GM21526 (cell line): Measurements from ENCODE around the gene LPP.

Source experiments
- ATAC-seq: cut with Tn5 transposase; IDR thresholded peaks from one replicate; pipeline ENCODE4 v1.9.1; 2021; ENCODE audit warnings: moderate library complexity; ENCODE audit not compliant: unreplicated experiment, low FRiP score

The LPP gene

DNA sequence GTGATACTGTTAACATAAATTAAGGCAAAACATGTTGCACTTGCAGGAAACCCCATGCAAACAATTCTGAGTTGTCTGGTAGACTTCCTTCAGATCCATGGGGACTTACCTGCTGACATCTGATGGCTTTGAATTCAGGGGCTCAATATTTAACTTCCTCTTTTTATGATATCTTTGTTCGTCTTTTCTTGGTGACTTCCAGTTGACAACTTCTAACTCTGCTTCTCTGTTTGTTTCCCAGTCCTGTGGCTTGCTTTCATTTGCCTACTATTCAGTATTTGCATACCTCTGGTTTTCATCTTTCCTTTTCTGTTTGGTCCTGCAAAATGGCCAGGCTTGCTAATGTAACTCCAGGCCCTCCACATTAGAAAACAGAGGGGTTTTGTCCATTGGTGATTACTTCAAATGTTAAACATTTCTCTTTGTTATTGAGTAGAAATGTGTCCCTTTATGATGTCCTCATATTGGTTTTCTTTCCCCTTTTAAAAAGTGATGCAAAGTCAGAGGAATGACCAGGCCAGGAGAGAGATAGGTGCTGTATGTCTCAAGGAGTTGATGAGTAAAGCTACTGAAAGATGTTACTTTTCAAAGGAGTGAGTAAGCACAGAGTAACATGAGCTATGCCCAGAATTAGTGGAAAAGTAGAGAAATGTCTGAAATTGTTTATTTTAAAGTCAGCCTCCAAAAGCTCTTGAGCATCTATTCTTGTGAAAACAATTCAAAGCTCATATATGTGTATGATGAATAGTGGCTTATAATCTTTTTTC is 335.9 kb downstream of the LPP start:
- ATAC-seq: no peak

DNA sequence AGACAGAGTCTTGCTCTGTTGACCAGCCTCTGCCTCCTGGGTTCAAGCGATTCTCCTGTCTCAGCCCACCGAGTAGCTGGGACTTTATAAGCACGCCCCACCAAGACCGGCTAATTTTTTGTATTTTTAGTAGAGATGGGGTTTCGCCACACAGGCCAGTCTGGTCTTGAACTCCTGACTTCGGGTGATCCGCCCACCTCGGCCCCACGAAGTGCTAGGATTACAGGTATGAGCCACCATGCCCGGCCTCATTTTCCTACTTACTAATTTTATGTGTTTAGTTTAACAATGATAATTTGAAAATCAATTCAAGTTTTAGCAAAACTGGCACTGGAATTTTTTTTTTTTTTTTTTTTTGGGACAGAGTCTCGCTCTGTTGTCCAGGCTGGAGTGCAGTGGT is 336.5 kb downstream of the LPP start:
- no peak for ATAC-seq

DNA sequence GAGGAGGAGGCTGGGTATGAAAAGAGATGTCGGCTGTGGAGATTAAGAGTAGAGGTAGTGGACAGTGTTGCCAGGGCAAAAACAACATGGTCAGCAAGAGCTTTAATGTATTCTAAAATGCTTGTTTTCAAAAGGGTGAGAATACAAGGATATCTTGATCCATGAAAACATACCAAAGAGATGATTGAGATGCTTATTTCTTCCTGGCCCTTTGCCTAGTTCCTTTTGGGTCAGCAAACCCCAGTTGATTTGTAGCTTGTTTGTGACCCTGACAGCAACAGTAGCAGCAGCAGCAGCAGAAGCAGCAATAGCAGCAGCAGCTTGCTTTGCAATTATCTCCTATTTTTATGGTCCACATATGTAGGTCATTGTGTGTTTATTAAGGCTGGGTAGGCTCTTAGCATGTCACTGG is 337.3 kb downstream of the LPP start:
- ATAC-seq: no peak

DNA sequence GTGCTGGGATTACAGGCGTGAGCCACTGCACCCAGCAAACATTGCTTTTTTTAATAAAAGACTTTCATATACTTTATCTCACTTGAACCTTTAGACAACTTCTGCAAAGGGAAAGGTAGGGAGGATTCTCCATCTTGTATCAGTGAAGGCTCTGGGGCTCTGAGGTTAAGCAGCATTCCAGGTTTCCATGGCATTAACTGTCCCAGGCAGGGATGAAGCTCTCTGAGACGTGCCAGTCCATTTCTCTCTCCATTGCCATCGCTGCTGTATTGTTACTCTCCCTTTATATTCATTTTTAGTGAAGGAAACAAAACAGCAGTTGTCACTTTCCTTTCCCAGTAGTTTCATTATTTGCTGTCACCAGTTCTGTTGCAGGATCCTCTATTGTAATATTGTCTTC is 342.4 kb downstream of the LPP start:
- ATAC-seq: no peak

DNA sequence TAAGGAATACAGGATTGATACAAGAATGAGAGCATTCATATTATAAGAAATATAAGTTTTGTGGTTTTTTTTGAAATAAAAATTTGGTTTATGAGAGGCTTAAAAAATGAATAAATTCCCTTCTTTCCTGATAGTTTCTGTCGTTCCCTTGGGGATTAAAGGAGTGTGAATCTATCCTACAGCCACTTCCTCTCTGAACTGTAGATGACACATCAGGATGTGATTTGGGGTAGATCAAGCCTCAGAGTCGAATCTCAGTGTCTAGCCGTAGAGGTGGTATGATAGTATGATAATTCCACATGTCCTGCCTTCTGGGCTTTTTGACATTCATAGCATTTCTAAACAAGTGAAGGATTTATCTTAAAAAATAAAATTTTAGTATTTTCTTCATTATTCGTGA is 343.1 kb downstream of the LPP start:
- no peak for ATAC-seq

DNA sequence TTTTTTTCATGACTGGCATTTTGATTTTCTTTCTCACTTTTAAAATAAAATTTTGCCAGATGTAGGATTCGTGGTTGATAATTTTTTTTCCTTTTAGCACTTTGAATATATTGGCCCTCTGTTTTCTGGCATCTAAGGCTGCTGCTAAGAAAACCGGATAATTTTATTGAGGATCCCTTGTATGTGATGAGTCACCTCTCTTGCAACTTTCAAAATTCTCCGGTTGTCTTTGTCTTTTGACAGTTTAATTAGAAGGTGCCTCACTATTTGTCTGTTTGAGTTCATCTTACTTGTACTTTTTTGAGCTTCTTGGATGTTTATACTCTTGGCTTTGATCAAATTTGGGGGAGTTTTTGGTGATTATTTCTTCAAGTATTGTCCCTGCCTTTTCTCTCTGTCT is 349.7 kb downstream of the LPP start:
- no peak for ATAC-seq

DNA sequence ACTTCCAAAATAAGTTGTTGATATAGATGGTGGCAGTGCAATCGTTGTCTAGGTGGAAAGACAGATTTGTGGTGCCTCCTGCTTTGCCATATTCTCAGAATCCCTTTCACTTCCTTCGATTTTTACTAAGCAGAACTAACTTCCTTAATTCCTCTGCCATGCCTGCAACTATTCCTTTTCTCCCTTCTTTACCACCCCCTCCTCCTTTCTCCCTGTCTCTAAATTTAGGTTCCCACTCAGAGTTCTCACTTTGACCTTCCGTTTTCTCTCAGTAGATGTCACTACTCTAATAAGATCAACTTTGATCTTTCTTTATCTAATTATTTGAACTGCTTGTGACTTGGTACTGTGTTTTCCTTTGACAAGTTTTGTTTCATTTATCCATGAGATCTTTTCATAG is 351.2 kb downstream of the LPP start:
- ATAC-seq: no peak

DNA sequence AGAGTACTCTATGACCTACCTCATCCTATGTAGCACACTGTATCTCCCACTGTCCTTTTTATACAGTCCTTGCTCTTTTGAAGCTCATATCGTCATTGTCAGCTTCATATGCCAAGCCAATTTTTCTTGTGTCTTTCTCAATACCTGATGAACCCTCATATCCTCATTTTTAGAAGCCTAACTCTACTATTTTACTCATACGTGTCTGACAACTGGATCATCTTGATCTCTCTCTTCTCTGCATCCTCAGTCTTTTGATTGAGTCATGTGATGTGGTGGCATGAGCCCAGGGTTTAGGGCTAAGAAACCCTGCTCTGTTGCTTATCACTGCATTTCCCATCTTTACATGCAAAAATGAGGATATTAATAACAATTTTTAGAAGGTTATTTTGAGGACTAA is 352.0 kb downstream of the LPP start:
- no peak for ATAC-seq

DNA sequence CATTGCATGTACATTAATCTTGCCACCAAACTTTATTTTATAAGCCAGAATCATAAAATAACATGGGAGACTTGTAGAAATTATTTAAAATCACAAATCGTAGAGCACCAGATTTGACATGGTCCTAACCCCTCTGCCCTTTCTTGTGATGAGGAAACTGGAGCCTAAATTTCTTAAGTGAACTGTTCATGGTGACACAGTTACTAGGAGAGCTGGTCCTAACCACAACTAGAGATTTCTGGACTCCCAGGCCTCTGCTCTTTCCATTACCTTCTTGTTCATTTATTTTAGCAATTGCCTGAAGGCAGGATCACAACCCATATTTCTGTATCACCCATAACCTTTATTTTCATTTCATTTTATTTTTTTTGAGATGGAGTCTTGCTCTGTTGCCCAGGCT is 352.5 kb downstream of the LPP start:
- ATAC-seq: no peak

DNA sequence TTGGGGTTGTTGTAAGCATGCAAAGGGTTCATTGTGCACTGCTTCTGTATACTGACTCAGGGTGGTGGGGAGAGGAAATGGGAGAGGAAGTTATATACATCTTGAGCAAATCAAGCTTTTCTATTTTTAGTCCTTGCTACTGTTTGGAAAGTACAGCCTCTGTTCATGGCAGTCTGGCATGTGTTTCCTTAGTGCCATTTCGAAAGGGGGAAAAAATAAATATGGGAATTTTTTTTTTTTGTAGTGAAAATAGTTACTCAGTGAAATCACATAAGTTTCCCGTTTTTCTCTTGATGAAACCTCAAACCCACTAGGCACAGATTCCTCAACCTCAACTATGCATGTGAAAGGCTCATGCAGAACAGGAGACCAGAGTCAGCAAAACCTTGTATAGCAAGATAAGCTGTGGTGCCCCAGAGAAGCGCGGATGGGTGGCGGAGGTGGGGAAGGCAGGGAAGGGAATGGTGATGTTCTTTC is 353.3 kb downstream of the LPP start:
- no peak for ATAC-seq

DNA sequence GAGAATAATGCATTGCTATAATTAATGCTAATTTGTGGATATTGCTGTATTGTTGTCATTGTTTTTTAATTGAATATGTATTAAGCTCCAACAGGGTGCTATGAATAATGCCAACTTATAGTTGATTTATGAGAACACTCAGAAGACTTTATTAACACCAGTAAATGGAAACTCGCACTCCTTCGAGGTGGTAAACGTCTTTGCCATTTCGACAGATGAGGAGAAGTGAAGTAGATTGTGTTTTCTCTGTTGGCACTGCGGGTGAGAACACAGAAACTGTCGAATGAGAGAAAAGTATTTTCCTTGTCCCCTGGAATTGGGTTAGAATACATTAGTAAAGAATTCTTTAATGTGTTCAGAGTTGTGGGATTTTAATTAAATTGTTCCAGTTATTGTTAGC is 354.5 kb downstream of the LPP start:
- ATAC-seq: no peak

DNA sequence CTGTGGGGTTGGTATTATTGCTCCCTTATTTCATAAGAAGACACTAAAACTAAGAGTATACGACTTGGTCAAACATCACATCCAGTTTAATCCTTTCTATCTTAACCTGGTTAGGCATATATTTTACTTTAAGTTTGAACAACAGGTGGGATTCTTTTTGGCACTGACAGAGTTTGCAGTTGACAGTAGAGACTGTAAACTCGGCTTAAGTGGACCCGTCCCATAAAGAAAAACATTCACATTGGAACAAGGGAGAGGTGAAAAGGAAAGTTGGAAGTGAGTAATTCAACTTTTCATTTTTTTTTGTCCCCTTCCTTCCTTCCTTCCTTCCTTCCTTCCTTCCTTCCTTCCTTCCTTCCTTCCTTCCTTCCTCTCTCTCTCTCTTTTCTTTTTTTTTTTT is 355.4 kb downstream of the LPP start:
- no peak for ATAC-seq

DNA sequence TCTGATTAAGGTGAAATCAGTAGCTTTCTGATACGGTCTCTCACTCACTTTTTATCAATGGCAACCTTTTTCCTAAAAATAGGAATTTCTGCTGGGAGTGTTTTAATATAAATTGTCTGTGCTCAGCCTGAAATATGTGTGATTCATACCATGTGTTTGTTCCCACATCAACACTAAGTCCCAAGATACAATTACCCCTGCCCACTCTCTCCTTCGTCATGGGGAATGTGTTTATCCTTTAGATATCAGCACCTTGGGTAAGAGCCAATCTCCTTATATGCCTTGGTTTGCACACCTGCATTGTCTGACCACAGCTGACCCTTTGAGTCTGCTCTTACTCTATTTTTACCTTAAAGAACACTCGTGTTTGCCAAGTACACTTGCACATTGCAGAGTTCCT is 356.4 kb downstream of the LPP start:
- no peak for ATAC-seq

DNA sequence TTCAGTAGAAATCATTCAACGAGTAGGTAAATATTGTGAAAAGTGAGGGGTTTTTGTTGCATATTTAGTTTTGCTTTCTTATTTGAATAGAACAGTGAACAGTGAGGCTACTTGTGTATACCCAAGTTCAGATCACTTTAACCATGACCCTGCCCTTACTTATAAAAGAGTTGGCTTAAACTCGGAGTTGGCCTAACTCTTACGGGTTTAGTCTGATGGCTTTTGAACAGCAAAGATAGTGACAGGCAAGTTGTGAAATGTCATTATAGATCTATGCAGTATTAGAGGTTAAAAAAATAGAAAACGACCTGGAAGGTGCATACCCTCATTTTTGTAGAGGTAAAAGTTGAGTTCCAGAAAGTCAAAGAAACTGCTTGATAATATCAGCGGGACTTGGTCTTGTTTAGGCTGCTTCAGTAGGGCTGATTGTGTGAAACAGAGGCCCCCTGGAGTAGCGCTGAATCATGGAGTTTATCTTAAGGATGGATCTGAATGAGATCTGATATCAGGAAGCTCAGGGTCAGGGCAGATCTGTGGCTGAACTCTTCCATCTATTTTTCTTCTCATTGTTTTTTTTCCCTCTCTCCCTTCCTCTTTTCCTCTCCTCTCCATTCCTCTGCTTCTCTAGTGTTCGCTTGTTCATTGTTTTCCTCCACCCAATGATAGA is 359.8 kb downstream of the LPP start:
- no peak for ATAC-seq

DNA sequence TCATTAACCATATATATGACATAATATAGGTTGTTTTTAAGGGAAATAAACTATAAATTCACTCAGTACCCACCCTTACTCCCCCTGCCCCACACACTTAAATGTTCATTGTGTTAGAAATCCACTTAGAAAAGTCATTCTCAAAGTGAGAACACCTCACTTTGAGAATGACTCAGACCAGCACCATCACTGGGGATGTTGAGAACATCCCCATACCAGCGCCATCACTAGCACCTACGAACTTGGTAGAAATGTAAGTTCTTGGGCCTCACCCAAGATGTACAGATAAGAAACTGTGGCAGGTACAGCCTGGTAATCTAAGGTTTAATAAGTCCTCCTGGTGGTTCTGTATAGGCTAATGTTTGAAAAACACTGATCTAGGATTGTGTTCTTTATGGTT is 362.6 kb downstream of the LPP start:
- ATAC-seq: no peak

DNA sequence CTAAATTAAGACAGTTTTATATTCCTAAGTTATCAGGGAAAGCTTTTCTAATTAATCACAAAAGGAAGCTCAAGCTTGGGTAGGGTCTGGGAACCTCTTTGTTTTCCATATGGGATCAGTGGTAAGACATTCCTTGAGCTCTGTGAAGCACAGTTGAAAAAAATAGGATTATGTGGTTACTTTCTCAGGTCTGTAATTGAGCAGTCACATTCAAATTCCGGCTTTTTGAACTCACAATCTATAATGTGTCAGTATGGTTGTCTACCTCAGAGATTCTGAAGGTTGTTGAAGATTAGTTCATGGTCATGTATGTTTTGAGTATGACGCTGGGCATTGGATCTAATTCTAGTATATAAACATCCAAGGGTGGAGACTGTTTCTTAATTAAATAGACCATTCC is 364.5 kb downstream of the LPP start:
- no peak for ATAC-seq

DNA sequence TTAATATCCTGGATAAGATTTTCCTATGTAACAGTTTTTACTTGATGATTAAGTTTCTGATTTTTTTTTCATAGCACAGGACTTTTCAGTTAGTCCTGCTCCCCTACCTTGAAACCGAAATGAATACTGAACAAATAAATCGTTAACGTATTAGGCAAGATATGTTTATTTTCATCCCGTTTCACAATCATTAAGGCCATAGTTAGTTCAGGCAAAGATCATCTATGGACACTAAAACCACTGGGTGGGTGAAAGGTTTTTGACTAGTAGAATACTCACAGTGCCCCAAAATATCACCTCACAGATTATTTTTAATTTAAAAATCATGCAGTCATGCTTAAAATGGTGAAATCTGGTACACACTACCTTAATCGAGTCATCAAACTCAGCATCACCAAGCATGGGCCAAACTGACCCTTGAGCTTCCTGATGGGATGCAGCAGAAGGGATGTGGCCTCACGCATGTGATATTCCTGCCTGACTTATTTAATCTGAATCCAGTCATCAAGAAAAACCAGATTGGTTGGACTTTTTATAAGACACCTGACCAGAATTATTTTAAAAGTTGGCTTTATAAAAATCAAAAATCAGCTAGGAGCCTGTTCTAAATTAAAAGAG is 365.0 kb downstream of the LPP start:
- no peak for ATAC-seq

DNA sequence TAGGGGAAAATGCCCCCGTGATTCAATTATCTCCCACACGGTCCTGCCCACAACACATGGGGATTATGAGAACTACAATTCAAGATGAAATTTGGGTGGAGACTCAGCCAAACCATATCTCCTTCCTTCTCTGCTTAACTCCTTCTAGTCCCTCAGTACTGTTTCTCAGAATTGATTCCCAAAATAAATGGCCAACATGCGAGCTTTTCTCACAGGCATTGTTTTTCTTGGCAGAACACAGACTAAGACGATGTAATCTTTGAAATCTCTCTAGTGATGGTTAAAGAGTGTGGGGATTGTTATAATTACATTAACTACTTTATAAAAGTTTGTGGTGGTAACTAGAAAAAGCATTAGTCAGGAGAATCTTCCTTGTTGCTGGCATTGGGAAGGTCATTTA is 366.5 kb downstream of the LPP start:
- no peak for ATAC-seq

DNA sequence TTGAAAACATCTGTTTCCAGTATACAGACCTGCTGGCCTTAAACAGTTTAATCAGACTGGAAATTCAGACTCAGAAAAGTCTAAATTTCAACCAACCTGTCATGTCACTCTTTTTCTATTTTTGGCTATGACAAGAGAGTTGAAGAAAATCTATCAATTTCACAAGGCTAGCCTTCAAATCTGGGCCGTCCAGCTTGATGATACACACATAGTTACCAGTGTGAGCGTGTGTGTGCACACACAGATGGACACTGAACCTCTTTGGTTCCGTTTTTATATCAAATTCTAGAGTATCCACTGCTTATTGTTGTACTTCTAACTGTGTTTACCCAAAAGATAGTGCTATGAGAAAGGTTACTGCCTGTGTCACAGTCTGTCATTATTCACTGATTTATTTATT is 368.2 kb downstream of the LPP start:
- no peak for ATAC-seq

DNA sequence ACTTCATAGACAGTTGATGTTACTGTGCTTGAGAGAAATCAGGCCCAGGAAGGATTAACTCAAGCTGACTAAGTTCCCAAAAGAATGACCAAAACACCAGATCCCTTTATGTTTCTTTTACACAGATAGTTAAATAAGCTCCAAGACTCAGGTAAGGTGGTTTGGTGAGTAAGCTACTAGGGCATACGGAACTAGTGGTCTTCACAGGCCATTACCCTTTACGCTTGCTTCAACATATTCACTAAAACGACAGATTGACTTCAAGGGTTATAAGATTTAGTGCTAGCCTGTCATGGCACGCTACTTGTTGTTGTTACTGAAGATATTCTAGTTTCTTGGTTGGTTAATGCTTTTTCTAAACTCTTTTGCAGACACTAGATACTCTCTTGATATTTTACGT is 369.3 kb downstream of the LPP start:
- no peak for ATAC-seq

DNA sequence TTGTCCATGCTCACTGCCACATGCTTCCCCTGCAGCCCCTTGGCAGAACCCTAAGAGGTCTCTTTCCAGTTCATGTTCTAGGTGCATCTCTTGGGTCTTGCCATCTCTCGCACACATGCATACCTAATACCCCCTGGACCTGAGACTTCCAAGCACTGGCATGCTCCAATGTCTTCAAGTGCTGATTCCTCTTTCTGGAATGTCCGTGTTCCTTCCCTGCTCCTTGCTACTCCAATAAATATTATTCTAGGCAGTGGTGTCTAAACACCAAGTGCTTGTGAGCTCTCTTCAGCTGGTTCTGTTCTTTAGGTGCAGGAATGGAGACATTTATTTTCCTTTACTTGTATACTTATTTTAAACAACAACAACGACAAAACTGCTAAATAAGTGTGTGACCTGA is 370.1 kb downstream of the LPP start:
- no peak for ATAC-seq

DNA sequence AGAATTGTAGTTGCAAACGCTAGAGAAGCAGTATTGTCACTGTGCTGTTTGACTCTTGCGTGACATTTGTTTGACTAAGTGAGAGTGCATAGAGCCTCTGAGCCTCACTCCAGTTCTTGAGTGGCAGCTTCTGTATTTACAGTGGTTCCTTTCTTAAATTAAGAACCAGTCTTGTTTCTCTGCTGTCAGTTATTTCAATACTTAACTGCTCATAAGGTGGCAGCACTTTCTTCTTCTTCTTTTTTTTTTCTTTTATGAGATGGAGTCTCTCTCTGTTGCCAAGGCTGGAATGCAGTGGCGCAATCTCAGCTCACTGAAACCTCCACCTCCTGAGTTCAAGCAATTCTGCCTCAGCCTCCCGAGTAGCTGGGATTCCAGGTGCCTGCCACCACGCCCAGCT is 372.1 kb downstream of the LPP start:
- no peak for ATAC-seq
